Astrocyte (in vitro differentiated cells and primary cell): ENCODE results near the gene TCEA2.
"Not testable (repeated sequence)": the region's sequence is repeated elsewhere in the genome, so short reads cannot be mapped to it uniquely, and the experiment has no call there.

Experiments
- CTCF ChIP-seq: IDR thresholded peaks from 2 replicates; pipeline ENCODE4 v1.5.1; 2011; ENCODE audit warnings: low read depth, mild to moderate bottlenecking, inconsistent platforms, low read length, moderate library complexity; ENCODE audit not compliant: insufficient read depth
- EZH2 ChIP-seq: IDR thresholded peaks from 2 replicates; pipeline ENCODE4 v1.6.1; 2012; ENCODE audit warnings: mild to moderate bottlenecking, low read length, inconsistent platforms; ENCODE audit not compliant: insufficient read depth

- TF ChIP-seq CTCF, EZH2: not testable (repeated sequence)
Observed at GRCh38 chr20:64117432-64117777, 54.4 kb downstream of the TCEA2 start.
